GM12878 (cell line): ENCODE data around the gene DOCK1. TPM values are rescaled to one million over a fixed set of nuclear protein-coding genes. Genes with fewer than 3 reads are reported as not detected.

Experiments used
- ATAC-seq: fragments of 200-7000 bp; cut with Tn5 transposase; 3 replicates; pipeline ENCODE4 v1.9.1; 2020; ENCODE audit warnings: mild to moderate bottlenecking, moderate library complexity
- BruUV-seq: library from RNA; stranded (reverse); fragments of 400-500 nt; replicated peaks from 2 replicates; lab custom pipeline; 2021; lab: Mats Ljungman, UMichigan
- CTCF ChIA-PET: fragments of 300-600 bp; sonication (Branson Sonifier 250); formaldehyde crosslinking; extraction: SDS; loops from one replicate; lab custom pipeline; 2021; ENCODE audit warnings: inconsistent platforms; lab: Yijun Ruan, JAX
- POLR2A ChIA-PET: fragments of 350-600 bp; formaldehyde crosslinking; extraction: SDS; loops from one replicate; lab custom pipeline; 2021; ENCODE audit warnings: inconsistent platforms; lab: Charles Lee
- RAD21 ChIA-PET: fragments of 300-600 bp; sonication (Branson Sonifier 250); formaldehyde crosslinking; loops from one replicate; lab custom pipeline; 2023; ENCODE audit warnings: antibody characterized with exemption; ENCODE audit not compliant: unreplicated experiment; lab: Charles Lee
- SMC1A ChIA-PET: fragments of 300-600 bp; sonication (Branson Sonifier 250); formaldehyde crosslinking; loops from one replicate; lab custom pipeline; 2023; ENCODE audit not compliant: unreplicated experiment, uncharacterized antibody; lab: Charles Lee
- DNase-seq: peaks from one replicate; pipeline ENCODE4 v3.0.0-alpha.2; 2011; ENCODE audit warnings: low read depth, low spot score
- FAIRE-seq: peaks from 3 replicates; lab custom pipeline; 2011; peaks lifted over from hg19 to GRCh38; lab: Jason Lieb, UNC
- H2AFZ ChIP-seq: 2 replicates; pipeline ENCODE4 v1.6.0; 2011; ENCODE audit warnings: low read depth, low read length, control low read depth; ENCODE audit not compliant: control insufficient read depth
- H3K27ac ChIP-seq: 2 replicates; pipeline ENCODE4 v1.5.1; 2011; ENCODE audit warnings: control low read depth; ENCODE audit not compliant: control insufficient read depth, insufficient read depth
- H3K27me3 ChIP-seq, 2 experiments: replicated peaks in 1 of 2; 2 replicates each; pipeline versions ENCODE4 v1.6.0 to v1.6.1; 2011; ENCODE audit warnings: low read length in 1 of 2; ENCODE audit not compliant: control insufficient read depth in 2 of 2, insufficient read depth in 2 of 2
- H3K36me3 ChIP-seq, 2 experiments: 2 replicates each; pipeline ENCODE4 v1.5.1; 2011; ENCODE audit warnings: low read length in 1 of 2; ENCODE audit not compliant: control insufficient read depth in 2 of 2, insufficient read depth in 2 of 2
- H3K4me1 ChIP-seq: 2 replicates; pipeline ENCODE4 v1.6.1; 2011; ENCODE audit warnings: mild to moderate bottlenecking, low read length, moderate library complexity, mixed read lengths; ENCODE audit not compliant: control insufficient read depth, insufficient read depth
- H3K4me2 ChIP-seq: 2 replicates; pipeline ENCODE4 v1.6.0; 2011; ENCODE audit warnings: control low read depth; ENCODE audit not compliant: control insufficient read depth, insufficient read depth
- H3K4me3 ChIP-seq: fragments of 200-600 bp; sonication (generic); 2 replicates; pipeline ENCODE4 v1.5.1; 2016
- H3K79me2 ChIP-seq: 2 replicates; pipeline ENCODE4 v1.6.0; 2011; ENCODE audit warnings: low read length; ENCODE audit not compliant: control insufficient read depth, insufficient read depth
- H3K9ac ChIP-seq: 2 replicates; pipeline ENCODE4 v1.8.0; 2011; ENCODE audit warnings: low read length, control low read depth, mixed read lengths; ENCODE audit not compliant: control insufficient read depth, insufficient read depth
- H3K9me3 ChIP-seq: replicated peaks from 3 replicates; pipeline ENCODE4 v1.5.1; 2011; ENCODE audit warnings: mild to moderate bottlenecking, low read length; ENCODE audit not compliant: control insufficient read depth, insufficient read depth
- H4K20me1 ChIP-seq: 2 replicates; pipeline ENCODE4 v1.6.0; 2011; ENCODE audit not compliant: control insufficient read depth, insufficient read depth
- CBFB ChIP-seq: IDR thresholded peaks from 2 replicates; pipeline ENCODE4 v1.6.1; 2016; ENCODE audit warnings: antibody characterized with exemption, low read depth
- HDAC6 ChIP-seq: fragments of 200-600 bp; sonication (generic); IDR thresholded peaks from one replicate; pipeline ENCODE4 v1.8.0; 2017; ENCODE audit warnings: antibody characterized with exemption; ENCODE audit not compliant: unreplicated experiment
- MEF2B ChIP-seq: fragments of 450-650 bp; IDR thresholded peaks from 2 replicates; pipeline ENCODE4 v1.6.1; 2018; ENCODE audit warnings: mild to moderate bottlenecking, moderate library complexity; ENCODE audit not compliant: partially characterized antibody, poor library complexity, severe bottlenecking
- RAD21 ChIP-seq: IDR thresholded peaks from 2 replicates; pipeline ENCODE4 v1.6.1; 2011; ENCODE audit warnings: mild to moderate bottlenecking, low read depth, low read length, moderate library complexity; ENCODE audit not compliant: insufficient read depth
- WGBS: methylation state at CpG from one replicate; pipeline ENCODE4 v1.1.6; 2016; ENCODE audit warnings: low lambda C conversion rate; ENCODE audit not compliant: insufficient replicate concordance, insufficient coverage; ENCODE audit errors: missing lambda C conversion rate; 5-methylcytosine and 5-hydroxymethylcytosine counted together
- in situ Hi-C: fragments of 300-500 bp; cut with MboI; formaldehyde crosslinking; loops from 9 replicates; pipeline ENCODE4 v1.14.3; 2018; ENCODE audit warnings: mixed read lengths
- intact Hi-C: fragments of 100-400 bp; cut with micrococcal nuclease; formaldehyde crosslinking; loops from one replicate; pipeline ENCODE4 v1.14.2; 2022; ENCODE audit not compliant: unreplicated experiment
- polyA plus RNA-seq, 11 experiments: library from polyadenylated mRNA; depleted of rRNA in 4 of 11; unstranded in 6 of 11; stranded (reverse) in 5 of 11; fragments of >200 nt; fragmentation: Nextera tagmentation in 4 of 11; fragmentation: Illumina TruSeq in 1 of 11; extraction: Ambion mirVana in 4 of 11; extraction: Trizol in 1 of 11; gene quantifications; 1 replicate in 1 of 11; 2 replicates in 10 of 11; pipeline versions ENCODE4 v1.2.1 to v1.2.3, GENCODE V29; 2011 to 2016; ENCODE audit warnings: inconsistent platforms in 2 of 11, missing spikeins in 2 of 11, low read depth in 1 of 11
- total RNA-seq, 4 experiments: library from RNA; depleted of rRNA in 3 of 4; stranded (reverse); fragments of >200 nt in 3 of 4; fragmentation: Illumina TruSeq in 1 of 4; extraction: Trizol in 1 of 4; gene quantifications; 2 replicates each; pipeline versions ENCODE4 v1.2.1 to v1.2.3, GENCODE V29; 2013 to 2021
- TF ChIP-seq, protein P1 (sequence below): IDR thresholded peaks from 2 replicates; pipeline ENCODE4 v1.6.1; 2012; ENCODE audit warnings: improper control_type of control experiment, low read depth, low read length; ENCODE audit not compliant: insufficient replicate concordance
- TF ChIP-seq, protein P2 (sequence below): fragments of 450-650 bp; formaldehyde crosslinking; IDR thresholded peaks from 2 replicates; pipeline ENCODE4 v1.4.0; 2022; ENCODE audit warnings: mild to moderate bottlenecking, moderate library complexity
- TF ChIP-seq, protein P3 (sequence below): IDR thresholded peaks from 2 replicates; pipeline ENCODE4 v1.6.1; 2012; ENCODE audit warnings: low read depth, low read length, improper control_type of control experiment

The DOCK1 gene
- total and polyA plus RNA-seq, 10 of the 15 experiments (the other 5 are each of a cell fraction or from before 2014, with no cell fraction given) = 0.05 to 0.18 TPM; not detected in 8

DNA sequence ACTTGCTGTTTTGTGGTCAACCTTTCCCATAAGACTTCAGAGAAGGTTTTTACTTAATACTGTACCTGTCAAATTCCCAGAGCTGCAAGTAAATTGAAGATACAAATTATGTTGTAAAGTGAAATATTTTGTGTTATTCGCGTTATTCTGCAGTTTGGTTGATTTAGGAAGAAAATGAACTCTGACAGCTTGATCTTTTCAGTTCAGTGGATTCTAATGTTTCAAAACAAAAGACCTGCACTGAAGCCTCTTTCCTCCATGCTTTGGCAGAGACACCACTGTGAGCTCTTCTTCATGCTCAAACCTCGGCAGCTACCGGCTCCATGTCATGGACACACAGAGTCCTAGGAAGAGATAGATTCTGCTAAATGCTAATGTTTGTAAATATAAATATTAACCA is 366.8 kb downstream of the DOCK1 start:
- Histone ChIP-seq H3K9ac (no peak overlapping the region), H3K27me3 (no peaks in the 10 kb centered on the region), H3K4me1 (no peaks in the 10 kb centered on the region), H3K4me2 (no peak overlapping the region), H3K36me3 (no peaks in the 10 kb centered on the region), H3K9me3 (no peaks in the 10 kb centered on the region), H3K4me3 (no peak overlapping the region), H4K20me1 (no peaks in the 10 kb centered on the region), H3K79me2 (no peaks in the 10 kb centered on the region), H2AFZ (no peak overlapping the region), H3K27ac (no peak overlapping the region)
- intact Hi-C loops (no loop called here), in situ Hi-C loops (no loop called here)
- ChIA-PET POLR2A (no interaction called here), CTCF (no interaction called here), RAD21 (no interaction called here), SMC1A (no interaction called here)
- FAIRE-seq (no peak), ATAC-seq (no peak), DNase-seq (no peak)
- 69% methylated on average over 4 of the region's 4 CpGs for WGBS
- no TSS peak for BruUV-seq
- TF ChIP-seq MEF2B (no peak), CBFB (no peak), HDAC6 (no peak), RAD21 (no peak)
- TF ChIP-seq, protein P1, sequence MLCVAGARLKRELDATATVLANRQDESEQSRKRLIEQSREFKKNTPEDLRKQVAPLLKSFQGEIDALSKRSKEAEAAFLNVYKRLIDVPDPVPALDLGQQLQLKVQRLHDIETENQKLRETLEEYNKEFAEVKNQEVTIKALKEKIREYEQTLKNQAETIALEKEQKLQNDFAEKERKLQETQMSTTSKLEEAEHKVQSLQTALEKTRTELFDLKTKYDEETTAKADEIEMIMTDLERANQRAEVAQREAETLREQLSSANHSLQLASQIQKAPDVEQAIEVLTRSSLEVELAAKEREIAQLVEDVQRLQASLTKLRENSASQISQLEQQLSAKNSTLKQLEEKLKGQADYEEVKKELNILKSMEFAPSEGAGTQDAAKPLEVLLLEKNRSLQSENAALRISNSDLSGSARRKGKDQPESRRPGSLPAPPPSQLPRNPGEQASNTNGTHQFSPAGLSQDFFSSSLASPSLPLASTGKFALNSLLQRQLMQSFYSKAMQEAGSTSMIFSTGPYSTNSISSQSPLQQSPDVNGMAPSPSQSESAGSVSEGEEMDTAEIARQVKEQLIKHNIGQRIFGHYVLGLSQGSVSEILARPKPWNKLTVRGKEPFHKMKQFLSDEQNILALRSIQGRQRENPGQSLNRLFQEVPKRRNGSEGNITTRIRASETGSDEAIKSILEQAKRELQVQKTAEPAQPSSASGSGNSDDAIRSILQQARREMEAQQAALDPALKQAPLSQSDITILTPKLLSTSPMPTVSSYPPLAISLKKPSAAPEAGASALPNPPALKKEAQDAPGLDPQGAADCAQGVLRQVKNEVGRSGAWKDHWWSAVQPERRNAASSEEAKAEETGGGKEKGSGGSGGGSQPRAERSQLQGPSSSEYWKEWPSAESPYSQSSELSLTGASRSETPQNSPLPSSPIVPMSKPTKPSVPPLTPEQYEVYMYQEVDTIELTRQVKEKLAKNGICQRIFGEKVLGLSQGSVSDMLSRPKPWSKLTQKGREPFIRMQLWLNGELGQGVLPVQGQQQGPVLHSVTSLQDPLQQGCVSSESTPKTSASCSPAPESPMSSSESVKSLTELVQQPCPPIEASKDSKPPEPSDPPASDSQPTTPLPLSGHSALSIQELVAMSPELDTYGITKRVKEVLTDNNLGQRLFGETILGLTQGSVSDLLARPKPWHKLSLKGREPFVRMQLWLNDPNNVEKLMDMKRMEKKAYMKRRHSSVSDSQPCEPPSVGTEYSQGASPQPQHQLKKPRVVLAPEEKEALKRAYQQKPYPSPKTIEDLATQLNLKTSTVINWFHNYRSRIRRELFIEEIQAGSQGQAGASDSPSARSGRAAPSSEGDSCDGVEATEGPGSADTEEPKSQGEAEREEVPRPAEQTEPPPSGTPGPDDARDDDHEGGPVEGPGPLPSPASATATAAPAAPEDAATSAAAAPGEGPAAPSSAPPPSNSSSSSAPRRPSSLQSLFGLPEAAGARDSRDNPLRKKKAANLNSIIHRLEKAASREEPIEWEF = no peak
- TF ChIP-seq, protein P2, sequence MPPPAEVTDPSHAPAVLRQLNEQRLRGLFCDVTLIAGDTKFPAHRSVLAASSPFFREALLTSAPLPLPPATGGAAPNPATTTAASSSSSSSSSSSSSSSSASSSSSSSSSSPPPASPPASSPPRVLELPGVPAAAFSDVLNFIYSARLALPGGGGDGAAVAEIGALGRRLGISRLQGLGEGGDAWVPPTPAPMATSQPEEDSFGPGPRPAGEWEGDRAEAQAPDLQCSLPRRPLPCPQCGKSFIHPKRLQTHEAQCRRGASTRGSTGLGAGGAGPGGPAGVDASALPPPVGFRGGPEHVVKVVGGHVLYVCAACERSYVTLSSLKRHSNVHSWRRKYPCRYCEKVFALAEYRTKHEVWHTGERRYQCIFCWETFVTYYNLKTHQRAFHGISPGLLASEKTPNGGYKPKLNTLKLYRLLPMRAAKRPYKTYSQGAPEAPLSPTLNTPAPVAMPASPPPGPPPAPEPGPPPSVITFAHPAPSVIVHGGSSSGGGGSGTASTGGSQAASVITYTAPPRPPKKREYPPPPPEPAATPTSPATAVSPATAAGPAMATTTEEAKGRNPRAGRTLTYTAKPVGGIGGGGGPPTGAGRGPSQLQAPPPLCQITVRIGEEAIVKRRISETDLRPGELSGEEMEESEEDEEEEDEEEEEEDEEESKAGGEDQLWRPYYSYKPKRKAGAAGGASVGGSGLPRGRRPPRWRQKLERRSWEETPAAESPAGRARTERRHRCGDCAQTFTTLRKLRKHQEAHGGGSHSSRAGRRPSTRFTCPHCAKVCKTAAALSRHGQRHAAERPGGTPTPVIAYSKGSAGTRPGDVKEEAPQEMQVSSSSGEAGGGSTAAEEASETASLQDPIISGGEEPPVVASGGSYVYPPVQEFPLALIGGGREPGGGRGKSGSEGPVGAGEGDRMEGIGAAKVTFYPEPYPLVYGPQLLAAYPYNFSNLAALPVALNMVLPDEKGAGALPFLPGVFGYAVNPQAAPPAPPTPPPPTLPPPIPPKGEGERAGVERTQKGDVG = no peak
- TF ChIP-seq, protein P3, sequence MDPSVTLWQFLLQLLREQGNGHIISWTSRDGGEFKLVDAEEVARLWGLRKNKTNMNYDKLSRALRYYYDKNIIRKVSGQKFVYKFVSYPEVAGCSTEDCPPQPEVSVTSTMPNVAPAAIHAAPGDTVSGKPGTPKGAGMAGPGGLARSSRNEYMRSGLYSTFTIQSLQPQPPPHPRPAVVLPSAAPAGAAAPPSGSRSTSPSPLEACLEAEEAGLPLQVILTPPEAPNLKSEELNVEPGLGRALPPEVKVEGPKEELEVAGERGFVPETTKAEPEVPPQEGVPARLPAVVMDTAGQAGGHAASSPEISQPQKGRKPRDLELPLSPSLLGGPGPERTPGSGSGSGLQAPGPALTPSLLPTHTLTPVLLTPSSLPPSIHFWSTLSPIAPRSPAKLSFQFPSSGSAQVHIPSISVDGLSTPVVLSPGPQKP = no peak
